GM21786 (cell line): ENCODE results near the gene CATSPERD.

ENCODE experiments used
- ATAC-seq: cut with Tn5 transposase; IDR thresholded peaks from one replicate; pipeline ENCODE4 v1.9.1; 2021; ENCODE audit not compliant: unreplicated experiment

Gene CATSPERD

GRCh38 chr19:5782945-5783919, 62.8 kb downstream of the CATSPERD start:
- ATAC-seq, result no peak

GRCh38 chr19:5784581-5785147, 64.2 kb downstream of the CATSPERD start, which contains the start of gene PRR22:
PRR22 (minus strand) TSS chr19:5784746; CDS start chr19:5784660, 86 bp downstream.
- ATAC-seq, result no peak

- ATAC-seq, result no peak
Measured at GRCh38 chr19:5785423-5785822, 65.0 kb downstream of the CATSPERD start.

- no peak for ATAC-seq
Measured at GRCh38 chr19:5786593-5787408, 66.4 kb downstream of the CATSPERD start.

GRCh38 chr19:5787409-5788182, 67.2 kb downstream of the CATSPERD start:
- no peak for ATAC-seq

- ATAC-seq, result no peak
Measured at GRCh38 chr19:5788422-5788821, 68.0 kb downstream of the CATSPERD start.

- ATAC-seq, result no peak
Measured at GRCh38 chr19:5789351-5789761, 68.9 kb downstream of the CATSPERD start.

GRCh38 chr19:5789886-5790558, 69.6 kb downstream of the CATSPERD start:
- ATAC-seq, result no peak

GRCh38 chr19:5790559-5791520, 70.4 kb downstream of the CATSPERD start, which contains the start of gene DUS3L:
DUS3L (minus strand) TSS chr19:5791163; CDS start chr19:5791141, 22 bp downstream.
- ATAC-seq, result peak; percentile 85

GRCh38 chr19:5792224-5792623, 71.8 kb downstream of the CATSPERD start:
- no peak for ATAC-seq

- no peak for ATAC-seq
Measured at GRCh38 chr19:5793188-5793587, 72.8 kb downstream of the CATSPERD start.

GRCh38 chr19:5795382-5795919, 75.0 kb downstream of the CATSPERD start:
- ATAC-seq, result no peak

GRCh38 chr19:5798244-5798643, 77.8 kb downstream of the CATSPERD start:
- no peak for ATAC-seq

GRCh38 chr19:5799247-5800241, 79.1 kb downstream of the CATSPERD start:
- no peak for ATAC-seq

- no peak for ATAC-seq
Measured at GRCh38 chr19:5800361-5801270, 80.2 kb downstream of the CATSPERD start.
